ENCODE measurements around the gene PCDHGB3.

DNA sequence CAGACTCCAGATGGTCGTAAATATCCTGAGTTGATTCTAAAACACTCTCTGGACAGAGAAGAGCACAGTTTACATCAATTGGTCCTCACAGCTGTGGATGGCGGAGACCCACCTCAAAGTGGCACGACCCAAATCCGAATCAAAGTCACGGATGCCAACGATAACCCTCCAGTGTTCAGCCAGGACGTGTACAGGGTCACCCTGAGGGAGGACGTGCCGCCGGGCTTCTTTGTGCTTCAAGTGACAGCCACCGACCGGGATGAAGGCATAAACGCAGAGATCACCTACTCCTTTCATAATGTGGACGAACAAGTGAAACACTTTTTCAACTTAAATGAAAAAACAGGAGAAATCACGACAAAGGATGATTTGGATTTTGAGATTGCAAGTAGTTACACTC, 9.4 kb upstream of the PCDHGB3 start:
- no peak for TF ChIP-seq L3MBTL2 (conservative IDR thresholded peaks at IDR 0.05)
- TF ChIP-seq, protein P1, sequence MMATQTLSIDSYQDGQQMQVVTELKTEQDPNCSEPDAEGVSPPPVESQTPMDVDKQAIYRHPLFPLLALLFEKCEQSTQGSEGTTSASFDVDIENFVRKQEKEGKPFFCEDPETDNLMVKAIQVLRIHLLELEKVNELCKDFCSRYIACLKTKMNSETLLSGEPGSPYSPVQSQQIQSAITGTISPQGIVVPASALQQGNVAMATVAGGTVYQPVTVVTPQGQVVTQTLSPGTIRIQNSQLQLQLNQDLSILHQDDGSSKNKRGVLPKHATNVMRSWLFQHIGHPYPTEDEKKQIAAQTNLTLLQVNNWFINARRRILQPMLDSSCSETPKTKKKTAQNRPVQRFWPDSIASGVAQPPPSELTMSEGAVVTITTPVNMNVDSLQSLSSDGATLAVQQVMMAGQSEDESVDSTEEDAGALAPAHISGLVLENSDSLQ (IDR thresholded peaks at IDR 0.05): no peak

Measured in HEK293T (cell line).